Neutrophil (primary cell): Measurements from ENCODE around the gene CD58.

ENCODE experiments used
- H3K27ac ChIP-seq: fragments of 200-600 bp; sonication (generic); 2 replicates; pipeline ENCODE4 v1.5.1; 2016; ENCODE audit warnings: mild to moderate bottlenecking, moderate library complexity
- H3K27me3 ChIP-seq: fragments of 200-600 bp; sonication (generic); 2 replicates; pipeline ENCODE4 v1.6.0; 2016; ENCODE audit warnings: mild to moderate bottlenecking
- H3K36me3 ChIP-seq: fragments of 200-600 bp; sonication (generic); 2 replicates; pipeline ENCODE4 v1.5.1; 2017
- H3K4me1 ChIP-seq, 2 experiments: fragments of 200-600 bp in 1 of 2; sonication (generic) in 1 of 2; 1 replicate in 1 of 2; 2 replicates in 1 of 2; pipeline versions ENCODE4 v1.5.1 to v1.6.1; 2013 to 2016; ENCODE audit warnings: low read depth in 1 of 2, low read length in 1 of 2, mild to moderate bottlenecking in 1 of 2, moderate library complexity in 1 of 2; ENCODE audit not compliant: control insufficient read depth in 1 of 2, insufficient read depth in 1 of 2
- H3K4me3 ChIP-seq, 2 experiments: fragments of 200-600 bp in 1 of 2; sonication (generic) in 1 of 2; 1 replicate in 1 of 2; 2 replicates in 1 of 2; pipeline ENCODE4 v1.5.1; 2013 to 2016; ENCODE audit warnings: low read depth in 1 of 2, low read length in 1 of 2, mild to moderate bottlenecking in 1 of 2, moderate library complexity in 1 of 2
- H3K9me3 ChIP-seq: fragments of 200-600 bp; sonication (generic); 2 replicates; pipeline ENCODE4 v1.5.1; 2016
- CTCF ChIP-seq: fragments of 200-600 bp; sonication (generic); IDR thresholded peaks from 2 replicates; pipeline ENCODE4 v1.5.1; 2016; ENCODE audit warnings: antibody characterized with exemption

CD58 gene

DNA sequence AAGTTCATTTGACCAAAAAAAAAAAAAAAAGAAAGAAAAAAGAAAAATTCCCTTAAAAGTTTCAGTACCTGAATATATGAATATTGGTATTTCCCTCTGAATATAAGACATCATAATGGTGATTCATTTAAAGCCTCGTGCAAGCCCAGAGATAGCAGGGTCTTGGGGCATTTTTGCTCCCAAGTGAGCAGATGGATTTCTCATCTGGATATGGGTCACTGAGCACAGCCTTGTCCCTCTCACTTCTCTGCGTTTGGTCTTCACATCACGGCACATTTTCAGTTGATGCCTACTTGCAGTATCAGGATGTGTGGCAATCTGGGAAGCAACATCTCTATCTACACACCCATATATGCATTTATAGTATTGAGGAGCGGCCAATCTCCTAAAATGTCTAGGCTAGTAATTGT, 12.7 kb downstream of the CD58 start:
- peak overlapping the region; percentile 47 for H3K27ac ChIP-seq
- no peaks in the 10 kb centered on the region for H3K27me3 ChIP-seq
- H3K36me3 ChIP-seq, result peaks cover 4% of the 10 kb centered on the region
- H3K4me3 ChIP-seq, result no peak overlapping the region
- TF ChIP-seq CTCF, result no peak
- H3K4me1 ChIP-seq, result peaks cover 64 to 90% of the 10 kb centered on the region in 2 experiments
- H3K9me3 ChIP-seq, result no peaks in the 10 kb centered on the region

DNA sequence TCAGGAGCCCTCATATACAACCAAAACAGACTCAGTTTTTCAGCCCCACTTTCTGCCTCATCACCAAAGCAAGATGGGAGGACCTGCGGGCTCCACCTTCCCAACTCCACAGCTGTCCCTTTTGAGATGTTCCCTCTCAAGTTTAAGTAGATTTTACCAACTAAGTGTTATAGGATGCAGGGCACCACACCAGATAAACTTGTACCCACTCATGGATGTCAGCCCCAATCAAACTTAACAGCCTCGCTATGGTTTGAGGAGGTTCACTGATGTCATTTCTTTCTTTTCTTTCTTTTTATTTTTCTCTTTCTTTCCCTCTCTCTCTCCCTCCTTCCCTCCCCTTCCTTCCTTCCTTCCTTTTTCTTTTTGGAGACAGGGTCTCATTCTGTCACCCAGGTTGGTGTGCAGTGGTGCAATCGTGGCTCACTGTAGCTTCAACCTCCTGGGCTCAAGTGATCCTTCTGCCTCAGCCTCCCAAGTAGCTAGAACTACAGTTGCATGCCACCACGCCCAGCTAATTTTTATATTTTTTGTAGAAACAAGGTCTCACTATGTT, 13.4 kb downstream of the CD58 start:
- no peak overlapping the region for H3K4me3 ChIP-seq
- H3K4me1 ChIP-seq, result peaks cover 65 to 87% of the 10 kb centered on the region in 2 experiments
- H3K36me3 ChIP-seq, result peaks cover 4% of the 10 kb centered on the region

DNA sequence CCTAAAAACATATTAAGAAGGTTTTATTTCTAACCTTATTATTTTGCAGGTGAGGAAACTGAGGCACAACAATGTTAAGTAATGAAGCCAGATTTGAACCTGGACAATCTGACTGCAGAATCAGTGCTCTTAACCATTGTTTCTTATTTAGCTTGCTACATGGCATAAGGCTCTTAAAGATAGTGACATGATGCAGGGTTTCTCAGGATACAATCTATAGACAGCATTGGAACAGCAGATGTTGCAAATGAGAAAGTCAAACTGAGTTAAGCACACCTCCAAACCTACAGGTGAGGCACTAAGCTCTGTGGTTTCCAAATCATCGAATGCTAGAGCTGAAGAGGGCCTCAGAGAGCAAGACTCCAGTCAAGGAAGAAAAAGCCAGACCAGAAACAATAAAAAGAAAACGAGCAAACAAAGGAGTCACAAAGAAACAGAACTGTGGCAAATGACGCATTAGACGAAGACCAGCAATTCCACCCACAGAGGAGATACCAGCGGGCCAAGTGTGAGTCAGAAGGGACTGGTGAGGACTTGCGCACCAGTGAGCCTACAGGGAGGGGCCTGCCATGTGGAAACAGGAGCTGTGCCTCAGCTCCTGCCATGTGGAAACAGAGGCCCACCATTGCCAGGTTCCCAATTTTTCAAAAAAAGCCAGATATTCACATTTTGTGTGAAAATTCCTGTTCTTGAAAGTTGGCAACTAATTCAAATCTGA, 14.4 kb downstream of the CD58 start:
- Histone ChIP-seq H3K27me3 (no peaks in the 10 kb centered on the region), H3K9me3 (no peaks in the 10 kb centered on the region), H3K4me3 (no peak overlapping the region), H3K4me1 (peaks cover 62 to 85% of the 10 kb centered on the region in 2 experiments), H3K27ac (peak overlapping the region; percentile 51), H3K36me3 (no peaks in the 10 kb centered on the region)
- no peak for TF ChIP-seq CTCF

More for the DNA sequence above, 13.4 kb downstream of the CD58 start:
- no peak for TF ChIP-seq CTCF
- H3K9me3 ChIP-seq, result no peaks in the 10 kb centered on the region
- peak overlapping the region; percentile 51 for H3K27ac ChIP-seq
- no peaks in the 10 kb centered on the region for H3K27me3 ChIP-seq

- Histone ChIP-seq H3K9me3 (no peaks in the 10 kb centered on the region), H3K27me3 (no peaks in the 10 kb centered on the region), H3K4me3 (no peak overlapping the region), H3K4me1 (peaks cover 55 to 86% of the 10 kb centered on the region in 2 experiments), H3K36me3 (no peaks in the 10 kb centered on the region), H3K27ac (peak overlapping the region; percentile 0)
- TF ChIP-seq CTCF, result no peak
Observed at GRCh38 chr1:116554924-116555323, 15.9 kb downstream of the CD58 start.

DNA sequence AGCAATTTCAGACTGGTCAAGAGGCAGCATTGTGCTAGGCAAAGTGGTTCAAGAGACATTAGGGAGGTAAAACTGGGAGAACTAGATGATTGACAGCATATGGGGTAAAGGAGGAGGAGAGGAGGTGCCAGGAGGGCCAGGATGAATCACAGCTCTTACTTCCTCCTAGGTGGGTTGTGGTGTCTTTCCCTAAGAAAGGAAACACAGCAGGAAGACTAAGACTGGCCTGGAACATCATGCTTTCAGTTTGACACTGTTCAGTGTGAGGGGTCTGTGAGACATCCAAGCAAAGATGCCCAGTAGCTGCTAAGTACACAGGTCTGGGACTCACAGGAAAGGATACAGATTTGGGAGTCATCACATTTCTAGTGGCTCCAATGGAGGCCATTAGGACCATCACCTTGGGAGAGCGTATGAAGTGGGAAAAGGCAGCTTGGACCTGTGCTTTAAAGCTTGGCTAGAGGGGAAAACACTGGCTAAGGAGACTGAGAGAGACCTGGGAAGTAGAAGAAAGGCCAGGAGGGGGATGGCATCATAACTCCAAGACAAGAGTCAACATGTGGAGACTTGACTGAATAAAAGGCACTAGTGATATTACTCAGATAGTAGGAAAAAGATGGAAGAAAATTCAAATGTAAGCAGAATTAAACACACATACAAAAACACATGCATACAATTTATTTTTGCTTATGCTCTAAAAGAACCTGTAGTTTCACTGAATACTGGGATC, 17.3 kb downstream of the CD58 start:
- Histone ChIP-seq H3K27me3 (no peaks in the 10 kb centered on the region), H3K27ac (peak overlapping the region; percentile 67), H3K9me3 (no peaks in the 10 kb centered on the region), H3K4me3 (no peak overlapping the region), H3K4me1 (peaks cover 43 to 82% of the 10 kb centered on the region in 2 experiments), H3K36me3 (no peaks in the 10 kb centered on the region)
- no peak for TF ChIP-seq CTCF
